NCI-H1092 treated with DMSO at 0.1 percent for 48 hours (cell line): ENCODE results near the gene RAPGEF2.
"Not testable (repeated sequence)": the region's sequence is repeated elsewhere in the genome, so short reads cannot be mapped to it uniquely, and the experiment has no call there.

Experiments
- DNase-seq: peaks from one replicate; lab custom pipeline; 2025; lab: John Stamatoyannopoulos, UW

Gene RAPGEF2

DNA sequence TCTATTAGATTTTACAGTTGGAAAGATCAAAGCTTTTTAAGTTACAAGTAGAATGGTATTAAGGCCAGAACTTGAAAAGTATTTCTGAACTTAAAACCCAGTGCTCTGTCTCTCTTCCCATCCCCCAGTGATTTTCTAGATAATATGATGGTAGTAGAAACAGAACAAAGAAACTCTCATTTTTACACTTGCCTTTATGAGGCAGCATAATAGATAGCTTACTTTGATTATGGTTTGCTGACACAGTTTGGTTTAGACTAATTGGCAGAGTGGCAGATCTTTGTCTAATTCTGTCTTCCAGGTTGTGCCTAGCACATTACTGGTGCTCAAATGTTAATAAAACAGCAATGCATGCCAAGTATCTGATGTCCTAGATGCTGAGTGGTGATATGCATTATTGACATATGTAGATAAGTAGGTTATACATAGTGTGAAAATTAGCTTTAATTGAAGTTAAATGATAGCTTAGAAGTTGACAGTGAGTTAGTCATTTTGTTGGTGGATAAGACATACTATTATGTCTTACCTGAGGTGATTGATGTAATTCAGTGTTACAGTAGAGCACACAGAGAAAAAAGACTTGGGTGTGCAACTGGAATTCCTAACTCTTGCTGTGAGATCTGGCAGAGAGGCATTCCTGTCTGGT, 4.3 kb upstream of the RAPGEF2 start:
- DNase-seq: no peak

- DNase-seq: no peak
Measured at GRCh38 chr4:159101988-159102621, 774 bp upstream of the RAPGEF2 start.

DNA sequence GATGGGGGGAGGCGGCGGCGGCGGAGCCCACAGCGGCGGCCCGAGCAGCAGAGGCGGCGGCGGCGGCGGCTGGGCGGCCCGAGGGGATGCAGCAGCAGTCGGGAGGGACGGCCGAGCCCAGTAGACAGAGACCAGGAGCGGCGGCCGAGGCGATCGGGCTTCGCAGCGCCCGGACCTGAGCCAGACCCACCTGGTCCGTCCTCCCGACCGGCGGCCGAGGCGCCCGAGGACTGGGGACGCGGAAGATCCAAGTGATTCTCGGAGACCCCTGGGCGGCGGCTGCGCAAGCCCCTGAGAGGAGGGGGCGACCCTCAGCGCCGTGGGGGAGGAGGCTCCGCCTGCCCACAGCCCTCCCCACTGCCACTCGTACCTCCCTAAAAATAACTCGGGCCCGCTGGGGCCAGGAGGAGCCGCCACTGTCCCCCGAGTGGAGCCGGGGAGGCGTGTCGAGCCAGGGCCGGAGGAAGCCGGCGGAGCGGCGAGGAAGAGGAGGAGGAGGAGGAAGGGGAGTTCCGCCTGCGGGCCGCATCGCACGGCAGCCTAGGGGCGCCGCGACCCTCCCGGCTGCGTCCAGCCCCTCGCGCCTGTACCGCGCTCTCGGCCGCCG, 608 bp downstream of the RAPGEF2 start:
- peak; percentile 53 for DNase-seq

DNA sequence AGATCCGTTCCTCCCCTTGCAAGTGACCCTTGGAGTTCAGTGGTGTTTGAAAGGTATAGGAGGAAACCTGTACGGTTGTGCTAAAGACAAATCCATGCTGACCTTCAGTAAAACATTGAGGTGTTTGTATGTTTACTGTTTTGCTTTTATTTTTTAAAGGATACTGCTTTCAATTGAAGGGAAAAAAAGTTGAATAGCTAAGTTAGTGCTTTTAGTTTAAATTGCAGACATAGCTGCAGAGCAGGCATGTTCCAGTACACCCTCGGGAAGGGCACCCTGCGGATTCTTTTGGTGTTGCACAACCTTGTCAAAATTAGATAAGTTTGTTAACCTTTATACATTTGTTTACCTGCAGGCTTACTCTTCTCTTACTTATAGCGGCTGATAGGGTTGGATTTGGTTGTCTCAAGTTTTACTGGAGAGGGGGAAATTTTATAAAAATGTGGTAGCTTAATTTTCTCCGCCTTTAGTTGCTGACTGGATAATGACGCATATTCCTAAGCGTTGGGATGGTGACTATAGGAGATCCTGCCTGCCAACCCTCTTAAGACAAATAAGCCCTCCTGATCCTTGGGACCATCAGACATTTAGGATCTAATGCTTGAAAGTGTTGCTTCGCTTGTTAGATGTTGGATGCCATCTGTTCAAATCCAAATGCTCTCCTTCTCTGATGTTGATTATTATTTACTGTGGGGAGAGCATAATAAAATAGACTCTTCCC, 2.0 kb downstream of the RAPGEF2 start:
- DNase-seq: no peak

DNA sequence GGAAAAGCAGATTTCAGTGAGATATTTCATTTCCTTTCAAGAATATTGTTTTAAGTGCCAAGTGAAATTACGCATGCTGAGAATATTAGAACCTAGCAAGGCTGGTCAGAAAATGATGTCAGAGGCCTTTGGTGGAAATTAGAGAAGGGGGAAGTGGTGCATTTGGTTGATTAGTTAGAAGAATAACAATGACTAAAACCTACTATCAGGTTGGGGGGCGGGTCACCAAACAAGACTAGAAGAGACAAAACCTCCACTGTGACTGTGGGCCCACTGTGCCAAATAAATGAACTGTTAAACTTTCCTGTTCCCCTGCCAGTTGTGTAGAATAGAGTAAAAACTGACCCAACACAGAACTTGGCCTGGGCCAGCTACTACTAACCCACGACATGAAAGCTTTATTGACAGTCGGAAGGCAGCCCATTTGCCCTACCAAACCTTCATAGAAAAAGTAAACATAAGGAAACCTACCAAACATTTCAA, 2.9 kb downstream of the RAPGEF2 start:
- no peak for DNase-seq

DNA sequence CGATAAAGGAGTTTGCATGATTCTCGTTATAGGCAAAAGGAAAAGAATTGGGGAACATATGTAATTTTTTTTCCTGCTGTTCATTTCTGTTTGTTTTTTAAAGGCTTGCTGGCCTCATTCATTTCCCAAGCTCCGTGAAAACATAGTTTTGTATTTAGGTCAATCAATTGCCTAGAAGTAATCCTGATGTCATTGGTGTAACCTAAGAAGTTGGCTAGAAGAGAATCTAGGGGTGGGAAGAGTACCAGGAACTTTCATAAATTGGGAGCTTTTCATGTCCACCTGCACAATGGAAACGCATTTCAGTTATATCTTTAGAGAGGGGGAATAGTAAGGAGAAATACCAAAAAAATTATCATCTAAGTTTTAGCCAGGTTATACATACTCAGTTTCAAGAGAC, 3.8 kb downstream of the RAPGEF2 start:
- DNase-seq: no peak

DNA sequence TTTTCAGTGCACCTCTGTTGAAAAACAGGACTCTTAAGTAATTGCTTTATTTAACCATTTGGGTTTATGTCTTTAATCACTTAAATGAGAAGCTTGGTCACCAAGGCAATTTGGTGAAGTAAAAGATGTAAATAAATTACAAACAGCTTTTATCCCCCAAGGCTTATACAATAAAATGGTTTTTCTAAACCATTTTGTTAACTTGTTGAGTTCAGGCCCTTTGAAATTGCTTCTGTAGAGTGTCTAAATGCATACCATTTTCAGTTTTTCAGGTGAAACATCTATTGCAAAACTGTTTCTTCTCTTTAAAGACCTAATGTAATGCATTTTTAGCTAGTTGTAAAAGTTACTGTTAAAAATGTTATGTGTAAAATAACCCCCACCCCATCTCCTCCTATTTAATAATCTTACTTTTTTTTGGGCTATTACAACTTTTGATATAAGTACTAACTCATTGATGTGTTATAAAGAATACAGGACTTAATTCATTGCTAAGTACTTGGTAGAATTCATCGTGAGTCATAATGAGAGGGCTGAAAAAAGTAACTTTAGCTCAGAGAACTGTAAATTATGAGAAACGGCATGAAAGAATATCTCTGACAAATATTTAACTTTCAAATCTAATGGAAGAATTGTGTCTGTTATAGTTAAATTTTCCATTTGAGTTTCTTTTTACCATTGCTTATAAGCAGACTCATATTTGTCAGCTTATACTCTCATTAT, 4.5 kb downstream of the RAPGEF2 start:
- DNase-seq: no peak

- no peak for DNase-seq
Measured at GRCh38 chr4:159108124-159108523, 5.2 kb downstream of the RAPGEF2 start.

- DNase-seq: no peak
Measured at GRCh38 chr4:159110961-159111360, 8.1 kb downstream of the RAPGEF2 start.

DNA sequence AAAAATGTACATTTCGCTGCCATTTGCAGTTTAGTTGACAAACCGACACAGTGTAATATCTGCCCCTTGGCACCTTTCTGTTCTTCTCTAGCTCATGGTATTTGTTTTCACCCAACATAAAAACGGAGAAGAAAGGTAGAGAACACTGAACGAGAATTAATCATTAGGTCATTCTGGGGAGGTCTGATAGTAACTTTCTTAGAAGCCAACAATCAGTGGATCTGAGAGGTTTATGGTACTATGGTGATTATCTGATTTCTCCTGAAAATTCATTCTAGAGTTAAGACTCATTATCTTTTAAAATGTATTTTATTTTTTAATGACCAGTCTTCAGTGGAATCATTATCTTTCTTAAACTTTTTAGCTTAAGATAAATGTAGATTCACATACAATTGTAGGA, 8.5 kb downstream of the RAPGEF2 start:
- DNase-seq: no peak

GRCh38 chr4:159113366-159113765, 10.5 kb downstream of the RAPGEF2 start:
- DNase-seq: not testable (repeated sequence)

DNA sequence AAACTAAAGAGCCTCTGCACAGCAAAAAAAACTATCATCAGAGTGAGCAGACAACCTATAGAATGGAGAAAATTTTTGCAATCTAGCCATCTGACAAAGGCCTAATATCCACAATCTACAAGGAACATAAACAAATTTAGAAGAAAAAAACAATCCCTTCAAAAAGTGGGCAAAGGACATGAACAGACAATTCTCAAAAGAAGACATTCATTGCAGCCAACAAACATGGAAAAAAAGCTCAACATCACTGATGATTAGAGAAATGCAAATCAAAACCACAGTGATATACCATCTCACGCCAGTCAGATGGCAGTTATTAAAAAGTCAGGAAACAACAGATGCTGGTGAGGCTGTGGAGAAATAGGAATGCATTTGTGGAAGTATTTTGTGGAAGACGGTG, 13.2 kb downstream of the RAPGEF2 start:
- not testable (repeated sequence) for DNase-seq

GRCh38 chr4:159116693-159117092, 13.8 kb downstream of the RAPGEF2 start:
- not testable (repeated sequence) for DNase-seq

GRCh38 chr4:159117564-159117963, 14.7 kb downstream of the RAPGEF2 start:
- no peak for DNase-seq

GRCh38 chr4:159117968-159118367, 15.1 kb downstream of the RAPGEF2 start:
- no peak for DNase-seq

DNA sequence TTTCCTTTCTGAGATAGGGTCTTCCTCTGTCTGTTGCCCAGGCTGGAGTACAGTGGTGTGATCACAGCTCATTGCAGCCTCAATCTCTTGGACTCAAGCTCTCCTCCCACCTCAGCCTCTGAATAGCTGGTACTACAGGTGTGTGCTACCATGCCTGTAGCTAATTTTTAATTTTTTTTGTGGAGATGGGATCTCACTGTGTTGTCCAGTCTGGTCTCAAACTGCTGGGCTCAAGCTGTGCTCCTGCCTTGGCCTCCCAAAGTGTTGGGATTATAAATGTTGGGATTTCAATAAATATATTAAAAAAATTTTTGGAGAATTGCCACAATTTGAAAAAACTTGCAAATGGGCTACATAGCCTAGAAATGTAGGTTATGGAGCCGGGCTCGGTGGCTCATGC, 18.5 kb downstream of the RAPGEF2 start:
- no peak for DNase-seq

DNA sequence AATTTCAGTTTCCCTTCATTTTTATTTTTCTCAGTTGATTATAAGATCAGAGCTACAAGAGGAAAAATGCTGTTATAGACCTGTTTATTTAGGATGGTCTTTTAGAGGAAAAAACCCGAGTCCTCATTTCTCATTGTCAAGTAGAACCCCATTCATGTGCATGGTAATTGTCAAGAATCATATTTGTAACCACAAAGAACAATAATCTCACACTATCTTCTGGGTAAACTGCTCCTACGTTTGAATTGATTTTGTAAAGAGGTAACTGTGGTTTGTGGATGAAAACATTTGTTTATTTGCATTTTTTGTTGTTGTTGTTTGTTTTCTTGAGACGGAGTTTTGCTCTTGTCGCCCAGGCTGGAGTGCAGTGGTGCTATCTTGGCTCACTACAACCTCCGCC, 23.8 kb downstream of the RAPGEF2 start:
- DNase-seq: no peak

GRCh38 chr4:159127745-159128518, 25.1 kb downstream of the RAPGEF2 start:
- DNase-seq: no peak

DNA sequence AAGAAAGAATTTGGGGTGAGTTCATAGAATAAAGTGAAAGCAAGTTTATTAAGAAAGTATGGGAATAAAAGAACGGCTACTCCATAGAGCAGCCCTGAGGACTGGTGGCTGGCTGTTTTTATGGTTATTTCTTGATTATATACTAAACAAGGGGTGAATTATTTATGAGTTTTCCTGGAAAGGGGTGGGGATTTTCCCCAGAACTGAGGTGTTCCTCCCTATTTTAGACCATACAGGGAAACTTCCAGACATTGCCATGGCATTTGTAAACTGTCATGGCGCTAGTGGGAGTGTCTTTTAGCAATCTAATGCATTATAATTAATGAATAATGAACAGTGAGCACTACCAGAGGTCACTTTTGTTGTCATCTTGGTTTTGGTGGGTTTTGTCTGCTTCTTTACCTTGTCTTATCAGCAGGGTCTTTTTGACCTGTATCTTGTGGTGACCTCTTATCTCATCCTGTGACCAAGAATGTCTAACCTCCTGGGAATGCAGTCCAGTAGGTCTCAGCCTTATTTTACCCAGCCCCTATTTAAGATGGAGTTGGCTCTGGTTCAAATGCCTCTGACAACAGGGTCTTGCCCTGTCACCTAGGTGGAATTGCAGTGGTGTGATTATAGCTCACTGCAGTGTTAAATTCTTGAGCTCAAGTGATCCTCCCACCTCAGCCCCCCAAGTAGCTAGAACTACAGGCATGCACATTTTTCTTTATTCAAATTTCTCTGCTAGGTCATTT, 27.1 kb downstream of the RAPGEF2 start:
- DNase-seq: no peak

GRCh38 chr4:159131564-159131963, 28.7 kb downstream of the RAPGEF2 start:
- no peak for DNase-seq

GRCh38 chr4:159134429-159134828, 31.6 kb downstream of the RAPGEF2 start:
- DNase-seq: no peak
